KOPT-K1 (cell line): ENCODE results near the gene CTRB1.

Experiments used
- H3K27ac ChIP-seq: fragments of 200-600 bp; sonication (generic); 2 replicates; pipeline ENCODE4 v1.5.1; 2016; ENCODE audit warnings: antibody characterized with exemption, mild to moderate bottlenecking, low read depth, low read length; ENCODE audit not compliant: poor library complexity, severe bottlenecking
- H3K36me3 ChIP-seq: fragments of 200-600 bp; sonication (generic); 2 replicates; pipeline ENCODE4 v1.5.1; 2017; ENCODE audit warnings: antibody characterized with exemption, mild to moderate bottlenecking, low read length, moderate library complexity; ENCODE audit not compliant: insufficient read depth
- H3K9me3 ChIP-seq: fragments of 200-600 bp; sonication (generic); 2 replicates; pipeline ENCODE4 v1.5.1; 2017; ENCODE audit warnings: antibody characterized with exemption, low read length, mild to moderate bottlenecking; ENCODE audit not compliant: insufficient read depth, poor library complexity, severe bottlenecking

The CTRB1 gene

GRCh38 chr16:75249441-75249840 lies 30.7 kb downstream of the CTRB1 start:
- H3K9me3 ChIP-seq, result no peaks in the 10 kb centered on the region
- no peak overlapping the region for H3K27ac ChIP-seq
- H3K36me3 ChIP-seq, result no peaks in the 10 kb centered on the region

- Histone ChIP-seq H3K9me3 (no peaks in the 10 kb centered on the region), H3K36me3 (no peaks in the 10 kb centered on the region), H3K27ac (no peak overlapping the region)
Observed at GRCh38 chr16:75250089-75250808, 31.5 kb downstream of the CTRB1 start.

- no peak overlapping the region for H3K27ac ChIP-seq
- no peaks in the 10 kb centered on the region for H3K9me3 ChIP-seq
- H3K36me3 ChIP-seq, result no peaks in the 10 kb centered on the region
Observed at GRCh38 chr16:75250809-75251279, 32.1 kb downstream of the CTRB1 start.

- Histone ChIP-seq H3K9me3 (no peaks in the 10 kb centered on the region), H3K27ac (no peak within 1 kb of the TSS), H3K36me3 (no peaks in the 10 kb centered on the region)
Observed at GRCh38 chr16:75251280-75252048, 32.7 kb downstream of the CTRB1 start, which contains the start of gene BCAR1. TSS of gene BCAR1 (minus strand) at chr16:75251624. CDS start at chr16:75251482, 142 bp downstream.

- no peaks in the 10 kb centered on the region for H3K9me3 ChIP-seq
- H3K27ac ChIP-seq, result no peak overlapping the region
- no peaks in the 10 kb centered on the region for H3K36me3 ChIP-seq
Observed at GRCh38 chr16:75252049-75252864, 33.5 kb downstream of the CTRB1 start.

- H3K27ac ChIP-seq, result no peak overlapping the region
- H3K36me3 ChIP-seq, result no peaks in the 10 kb centered on the region
- no peaks in the 10 kb centered on the region for H3K9me3 ChIP-seq
Observed at GRCh38 chr16:75252946-75253911, 34.4 kb downstream of the CTRB1 start.

- H3K27ac ChIP-seq, result no peak overlapping the region
- H3K9me3 ChIP-seq, result no peaks in the 10 kb centered on the region
- H3K36me3 ChIP-seq, result no peaks in the 10 kb centered on the region
Observed at GRCh38 chr16:75254359-75254837, 35.6 kb downstream of the CTRB1 start.

- no peaks in the 10 kb centered on the region for H3K36me3 ChIP-seq
- H3K9me3 ChIP-seq, result no peaks in the 10 kb centered on the region
- no peak overlapping the region for H3K27ac ChIP-seq
Observed at GRCh38 chr16:75256059-75256571, 37.3 kb downstream of the CTRB1 start.

GRCh38 chr16:75256696-75257343 lies 38.0 kb downstream of the CTRB1 start:
- Histone ChIP-seq H3K9me3 (no peaks in the 10 kb centered on the region), H3K36me3 (no peaks in the 10 kb centered on the region), H3K27ac (no peak overlapping the region)

- Histone ChIP-seq H3K36me3 (no peaks in the 10 kb centered on the region), H3K9me3 (no peaks in the 10 kb centered on the region), H3K27ac (no peak overlapping the region)
Observed at GRCh38 chr16:75257886-75258806, 39.4 kb downstream of the CTRB1 start.

GRCh38 chr16:75258807-75259141 lies 40.0 kb downstream of the CTRB1 start:
- Histone ChIP-seq H3K9me3 (no peaks in the 10 kb centered on the region), H3K27ac (no peak overlapping the region), H3K36me3 (no peaks in the 10 kb centered on the region)

GRCh38 chr16:75260851-75261589 lies 42.2 kb downstream of the CTRB1 start:
- no peaks in the 10 kb centered on the region for H3K9me3 ChIP-seq
- no peak overlapping the region for H3K27ac ChIP-seq
- H3K36me3 ChIP-seq, result no peaks in the 10 kb centered on the region
